ENCODE measurements around the gene NDUFS3.

Gene NDUFS3

DNA sequence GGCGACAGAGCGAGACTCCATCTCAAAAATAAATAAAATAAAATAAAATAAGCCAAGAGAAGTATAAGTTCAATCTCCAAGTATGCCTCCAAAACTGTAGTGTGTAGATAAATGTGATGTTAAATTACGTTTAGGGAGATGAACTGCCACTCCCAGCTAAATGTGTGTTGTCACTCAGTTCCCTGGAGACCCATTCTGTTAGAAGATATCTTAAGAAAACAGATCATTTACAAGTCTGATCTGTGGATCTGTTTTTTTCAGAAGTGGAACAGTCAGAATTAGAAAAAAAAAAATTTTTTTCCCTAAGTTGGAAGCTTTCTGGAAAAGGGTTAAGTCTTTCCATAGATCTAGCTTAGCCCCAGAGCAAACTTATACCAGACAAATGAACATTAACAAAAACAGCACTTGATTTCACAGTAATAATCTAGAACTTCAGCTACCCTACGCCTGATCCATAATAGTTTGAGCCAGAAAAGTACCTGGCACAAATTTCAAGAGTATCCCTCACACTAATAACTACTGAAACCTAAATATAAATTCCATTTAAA is 44.1 kb upstream of the NDUFS3 start:
- H3K4me3 ChIP-seq (ENCODE audit: low read depth, low read length): no peak overlapping the region
- peak; percentile 42 for DNase-seq (ENCODE audit: low read depth)
- TF ChIP-seq, protein P1, sequence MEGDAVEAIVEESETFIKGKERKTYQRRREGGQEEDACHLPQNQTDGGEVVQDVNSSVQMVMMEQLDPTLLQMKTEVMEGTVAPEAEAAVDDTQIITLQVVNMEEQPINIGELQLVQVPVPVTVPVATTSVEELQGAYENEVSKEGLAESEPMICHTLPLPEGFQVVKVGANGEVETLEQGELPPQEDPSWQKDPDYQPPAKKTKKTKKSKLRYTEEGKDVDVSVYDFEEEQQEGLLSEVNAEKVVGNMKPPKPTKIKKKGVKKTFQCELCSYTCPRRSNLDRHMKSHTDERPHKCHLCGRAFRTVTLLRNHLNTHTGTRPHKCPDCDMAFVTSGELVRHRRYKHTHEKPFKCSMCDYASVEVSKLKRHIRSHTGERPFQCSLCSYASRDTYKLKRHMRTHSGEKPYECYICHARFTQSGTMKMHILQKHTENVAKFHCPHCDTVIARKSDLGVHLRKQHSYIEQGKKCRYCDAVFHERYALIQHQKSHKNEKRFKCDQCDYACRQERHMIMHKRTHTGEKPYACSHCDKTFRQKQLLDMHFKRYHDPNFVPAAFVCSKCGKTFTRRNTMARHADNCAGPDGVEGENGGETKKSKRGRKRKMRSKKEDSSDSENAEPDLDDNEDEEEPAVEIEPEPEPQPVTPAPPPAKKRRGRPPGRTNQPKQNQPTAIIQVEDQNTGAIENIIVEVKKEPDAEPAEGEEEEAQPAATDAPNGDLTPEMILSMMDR (IDR thresholded peaks at IDR 0.05; ENCODE audit: low read depth, low read length): no peak
- TF ChIP-seq, protein P2, sequence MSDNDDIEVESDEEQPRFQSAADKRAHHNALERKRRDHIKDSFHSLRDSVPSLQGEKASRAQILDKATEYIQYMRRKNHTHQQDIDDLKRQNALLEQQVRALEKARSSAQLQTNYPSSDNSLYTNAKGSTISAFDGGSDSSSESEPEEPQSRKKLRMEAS (IDR thresholded peaks at IDR 0.05; ENCODE audit: low read depth, low read length): no peak
- no peak for TF ChIP-seq MYC (IDR thresholded peaks at IDR 0.05; ENCODE audit: low read depth, low read length)
- TF ChIP-seq POLR2A (IDR thresholded peaks at IDR 0.05; ENCODE audit: extremely low read depth, insufficient read length): no peak

DNA sequence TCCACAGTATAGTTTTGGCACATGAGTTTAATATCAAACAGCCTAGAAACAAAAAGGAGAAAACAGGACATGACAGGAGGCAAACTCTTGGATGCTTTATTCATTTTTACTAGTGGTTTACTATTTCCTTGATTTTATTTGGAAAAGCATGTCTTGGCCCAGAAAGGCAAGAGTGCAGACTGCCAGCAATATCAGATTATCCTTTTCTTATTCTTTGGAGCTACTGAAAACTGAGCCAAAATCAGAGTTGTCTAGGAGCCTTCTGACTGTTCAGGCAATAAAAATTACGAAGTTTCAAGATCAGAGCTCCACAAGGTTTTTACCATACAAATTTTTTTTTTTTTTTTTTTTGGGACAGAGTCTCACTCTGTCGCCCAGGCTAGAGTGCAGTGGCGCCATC is 42.0 kb upstream of the NDUFS3 start:
- TF ChIP-seq, protein P1 (IDR thresholded peaks at IDR 0.05; ENCODE audit: low read depth, low read length): no peak
- DNase-seq (ENCODE audit: low read depth): no peak
- H3K4me3 ChIP-seq (ENCODE audit: low read depth, low read length): no peak overlapping the region

DNA sequence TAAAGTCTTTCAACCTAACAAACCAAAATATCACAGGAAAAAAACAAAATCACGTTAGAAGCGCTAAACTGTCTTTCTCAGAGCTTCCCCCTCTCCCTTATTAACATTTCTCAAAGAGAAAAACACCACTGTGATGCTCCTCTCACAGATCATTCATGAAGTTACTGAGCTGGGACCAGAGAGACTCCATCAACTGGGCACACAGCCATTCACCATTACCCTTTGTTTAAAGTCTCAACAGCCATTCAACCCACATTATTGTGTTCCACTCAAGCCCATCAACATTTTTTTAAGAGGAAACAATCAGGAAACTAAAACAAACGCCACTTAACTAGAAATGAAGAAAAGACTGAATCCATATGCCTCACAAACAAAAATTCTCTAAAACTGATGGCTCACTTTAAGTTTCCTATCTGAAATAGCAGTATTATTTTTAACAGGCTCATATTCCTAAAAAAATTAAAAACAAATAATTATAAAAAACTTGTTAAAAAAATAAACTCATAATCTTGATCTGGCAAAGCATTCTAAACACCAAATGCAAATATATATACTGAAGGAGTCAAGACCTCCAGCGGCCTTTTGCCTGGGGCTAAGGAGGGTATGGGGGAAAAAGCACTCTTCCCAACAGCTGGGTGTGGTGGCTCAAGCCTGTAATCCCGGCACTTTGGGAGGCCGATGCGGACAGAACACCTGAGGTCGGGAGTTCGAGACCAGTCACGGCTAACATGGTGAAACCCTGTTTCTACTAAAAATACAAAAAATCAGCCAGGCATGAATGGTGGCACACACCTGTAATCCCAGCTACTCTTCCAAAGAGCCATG is 39.9 kb upstream of the NDUFS3 start:
- H3K4me3 ChIP-seq (ENCODE audit: low read depth, low read length): no peak overlapping the region
- TF ChIP-seq, protein P2 (IDR thresholded peaks at IDR 0.05; ENCODE audit: low read depth, low read length): no peak
- no peak for TF ChIP-seq MYC (IDR thresholded peaks at IDR 0.05; ENCODE audit: low read depth, low read length)
- TF ChIP-seq POLR2A (IDR thresholded peaks at IDR 0.05; ENCODE audit: extremely low read depth, insufficient read length): no peak
- TF ChIP-seq, protein P1 (IDR thresholded peaks at IDR 0.05; ENCODE audit: low read depth, low read length): no peak
- DNase-seq (ENCODE audit: low read depth): no peak

DNA sequence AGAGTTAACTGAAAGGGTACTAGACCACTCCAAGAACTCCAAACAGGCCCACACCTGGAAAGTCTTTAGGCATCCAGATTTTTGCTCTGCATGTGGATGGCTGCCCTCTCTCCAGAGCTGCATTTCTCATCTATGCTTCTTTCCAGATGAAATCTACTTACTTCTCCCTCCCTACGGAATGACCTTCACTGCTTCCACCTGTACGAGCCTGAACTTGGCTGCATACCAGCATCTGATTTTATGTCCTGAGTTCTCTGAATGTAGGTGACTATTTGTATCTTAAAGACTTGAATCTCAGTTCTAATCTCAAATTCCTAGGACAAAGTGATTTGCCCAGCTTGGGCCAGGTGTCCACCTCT is 39.2 kb upstream of the NDUFS3 start:
- no peak for DNase-seq (ENCODE audit: low read depth)
- no peak overlapping the region for H3K4me3 ChIP-seq (ENCODE audit: low read depth, low read length)
- no peak for TF ChIP-seq POLR2A (IDR thresholded peaks at IDR 0.05; ENCODE audit: extremely low read depth, insufficient read length)
- TF ChIP-seq MYC (IDR thresholded peaks at IDR 0.05; ENCODE audit: low read depth, low read length): no peak
- TF ChIP-seq, protein P2 (IDR thresholded peaks at IDR 0.05; ENCODE audit: low read depth, low read length): no peak
- TF ChIP-seq, protein P1 (IDR thresholded peaks at IDR 0.05; ENCODE audit: low read depth, low read length): no peak

DNA sequence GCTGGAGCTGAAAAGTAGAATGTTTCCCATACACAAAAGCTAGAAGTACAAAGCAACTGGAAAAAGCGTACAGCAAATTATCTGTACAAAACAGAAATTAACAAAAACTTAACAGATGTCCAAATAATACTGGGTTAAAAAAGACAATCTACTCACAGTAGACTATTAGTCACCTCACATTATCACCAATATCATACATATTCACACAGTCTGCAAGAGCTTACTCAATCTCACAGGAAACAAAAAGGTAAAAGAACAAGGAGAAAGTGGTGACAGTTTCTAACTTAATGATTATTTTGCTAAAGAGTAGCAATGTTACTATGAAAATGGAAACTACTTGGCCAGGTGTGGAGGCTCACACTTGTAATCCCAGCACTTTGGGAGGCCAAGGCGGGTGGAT is 37.8 kb upstream of the NDUFS3 start:
- DNase-seq (ENCODE audit: low read depth): no peak
- TF ChIP-seq POLR2A (IDR thresholded peaks at IDR 0.05; ENCODE audit: extremely low read depth, insufficient read length): no peak
- TF ChIP-seq, protein P2 (IDR thresholded peaks at IDR 0.05; ENCODE audit: low read depth, low read length): no peak
- TF ChIP-seq MYC (IDR thresholded peaks at IDR 0.05; ENCODE audit: low read depth, low read length): no peak
- TF ChIP-seq, protein P1 (IDR thresholded peaks at IDR 0.05; ENCODE audit: low read depth, low read length): no peak
- no peak overlapping the region for H3K4me3 ChIP-seq (ENCODE audit: low read depth, low read length)
